ENCODE results near the gene IP6K3. TPM values are rescaled to one million over a fixed set of nuclear protein-coding genes. Genes with fewer than 3 reads are reported as not detected.

Gene IP6K3
- total RNA-seq, 1 donor from 2014 or later, result not detected

DNA sequence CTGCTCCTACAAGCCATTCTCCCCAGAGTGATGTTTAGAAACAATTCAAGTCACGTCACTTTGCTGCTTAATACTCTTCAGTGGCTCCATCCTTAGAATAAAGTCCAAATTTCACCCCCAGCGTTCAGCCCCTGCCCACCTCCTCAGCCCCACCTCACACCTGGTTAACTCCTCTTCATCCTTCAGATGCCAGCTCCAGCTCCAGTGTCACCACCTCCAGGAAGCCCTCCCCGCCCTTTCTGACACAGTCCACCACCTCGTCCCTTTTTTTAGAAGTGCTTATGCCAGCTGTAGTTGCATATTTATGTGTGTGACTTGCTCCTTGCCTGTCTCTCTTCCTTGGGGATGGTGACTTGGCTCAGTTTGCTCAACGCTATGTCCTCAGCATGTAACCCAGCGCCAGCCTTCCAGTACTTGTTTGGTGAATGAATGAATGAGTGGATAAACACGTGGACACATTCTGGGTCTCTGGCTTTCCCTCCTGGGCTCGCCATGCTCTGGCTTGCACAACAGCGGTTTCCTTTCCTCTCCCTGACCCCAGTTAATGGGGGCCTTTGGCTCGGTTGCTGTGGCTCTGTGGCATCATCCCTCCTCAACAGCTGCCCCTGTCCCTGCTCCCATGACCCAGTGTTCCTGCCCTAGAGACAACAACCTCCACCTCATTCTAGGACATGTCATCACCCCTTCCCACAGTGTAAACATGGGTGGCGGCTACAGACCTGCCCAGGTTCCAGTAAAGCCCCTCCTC is 3.7 kb upstream of the IP6K3 start:
- no peak for DNase-seq

DNA sequence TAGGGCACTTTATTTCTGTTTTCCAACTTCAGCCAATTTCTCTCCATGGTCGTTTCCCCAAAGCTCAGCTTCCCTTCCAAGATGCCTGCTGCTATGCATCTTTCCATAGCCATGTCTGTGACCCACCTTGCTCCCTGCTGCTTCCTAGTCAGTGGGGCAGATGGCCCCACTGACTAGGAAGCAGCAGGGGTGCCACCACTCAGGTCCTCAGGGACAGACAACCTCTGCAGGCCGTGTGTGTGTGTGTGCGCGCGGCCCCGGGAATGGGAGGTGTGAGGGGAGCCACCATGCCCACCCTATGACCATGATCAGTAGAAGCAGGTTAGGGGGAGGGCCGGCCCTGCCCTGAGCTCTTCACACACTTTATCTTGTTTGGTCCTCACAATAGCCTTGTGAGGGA is 2.7 kb upstream of the IP6K3 start:
- Mint-ChIP-seq H3K9me3 (no peaks in the 10 kb centered on the region), H3K27ac (no peak overlapping the region), H3K4me1 (no peaks in the 10 kb centered on the region), H3K4me3 (no peak overlapping the region), H3K27me3 (peaks cover 10% of the 10 kb centered on the region), H3K36me3 (ENCODE audit: low read depth) (no peaks in the 10 kb centered on the region)
- TF ChIP-seq, protein P1, sequence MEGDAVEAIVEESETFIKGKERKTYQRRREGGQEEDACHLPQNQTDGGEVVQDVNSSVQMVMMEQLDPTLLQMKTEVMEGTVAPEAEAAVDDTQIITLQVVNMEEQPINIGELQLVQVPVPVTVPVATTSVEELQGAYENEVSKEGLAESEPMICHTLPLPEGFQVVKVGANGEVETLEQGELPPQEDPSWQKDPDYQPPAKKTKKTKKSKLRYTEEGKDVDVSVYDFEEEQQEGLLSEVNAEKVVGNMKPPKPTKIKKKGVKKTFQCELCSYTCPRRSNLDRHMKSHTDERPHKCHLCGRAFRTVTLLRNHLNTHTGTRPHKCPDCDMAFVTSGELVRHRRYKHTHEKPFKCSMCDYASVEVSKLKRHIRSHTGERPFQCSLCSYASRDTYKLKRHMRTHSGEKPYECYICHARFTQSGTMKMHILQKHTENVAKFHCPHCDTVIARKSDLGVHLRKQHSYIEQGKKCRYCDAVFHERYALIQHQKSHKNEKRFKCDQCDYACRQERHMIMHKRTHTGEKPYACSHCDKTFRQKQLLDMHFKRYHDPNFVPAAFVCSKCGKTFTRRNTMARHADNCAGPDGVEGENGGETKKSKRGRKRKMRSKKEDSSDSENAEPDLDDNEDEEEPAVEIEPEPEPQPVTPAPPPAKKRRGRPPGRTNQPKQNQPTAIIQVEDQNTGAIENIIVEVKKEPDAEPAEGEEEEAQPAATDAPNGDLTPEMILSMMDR (IDR thresholded peaks at IDR 0.05), result no peak
- ATAC-seq (ENCODE audit: low read depth) (no peak), DNase-seq (no peak)
- ChIA-PET CTCF (no interaction called here), POLR2A (interaction anchor here (1.2 kb wide), 1 partner anchor 38 kb away, joined by 4 read pairs; the partner anchor contains the start of gene UQCC2)
- intact Hi-C loops (cut with micrococcal nuclease), result no loop called here

More for the DNA sequence above, 3.7 kb upstream of the IP6K3 start:
- ChIA-PET POLR2A (interaction anchor here (1.2 kb wide), 1 partner anchor 39 kb away, joined by 4 read pairs; the partner anchor contains the start of gene UQCC2), CTCF (interaction anchor here (1.3 kb wide), 1 partner anchor 21 kb away, joined by 3 read pairs; no protein-coding TSS in a partner anchor)
- Mint-ChIP-seq H3K36me3 (ENCODE audit: low read depth) (no peaks in the 10 kb centered on the region), H3K4me3 (no peak overlapping the region), H3K27ac (no peak overlapping the region), H3K27me3 (peaks cover 9% of the 10 kb centered on the region), H3K9me3 (no peaks in the 10 kb centered on the region), H3K4me1 (peaks cover 7% of the 10 kb centered on the region)
- intact Hi-C loops (cut with micrococcal nuclease), result no loop called here
- TF ChIP-seq, protein P1 (IDR thresholded peaks at IDR 0.05), result no peak
- no peak for ATAC-seq (ENCODE audit: low read depth)

- Mint-ChIP-seq H3K27me3 (peaks cover 13% of the 10 kb centered on the region), H3K27ac (no peak overlapping the region), H3K4me3 (no peak overlapping the region), H3K4me1 (peaks cover 2% of the 10 kb centered on the region), H3K36me3 (ENCODE audit: low read depth) (no peaks in the 10 kb centered on the region), H3K9me3 (no peaks in the 10 kb centered on the region)
- TF ChIP-seq, protein P1 (IDR thresholded peaks at IDR 0.05), result no peak
- CTCF ChIA-PET, result no interaction called here
- POLR2A ChIA-PET, result no interaction called here
- intact Hi-C loops (cut with micrococcal nuclease), result no loop called here
- no peak for ATAC-seq (ENCODE audit: low read depth)
- DNase-seq, result no peak
These were observed 2.1 kb upstream of the IP6K3 start for GRCh38 chr6:33748841-33749240.

DNA sequence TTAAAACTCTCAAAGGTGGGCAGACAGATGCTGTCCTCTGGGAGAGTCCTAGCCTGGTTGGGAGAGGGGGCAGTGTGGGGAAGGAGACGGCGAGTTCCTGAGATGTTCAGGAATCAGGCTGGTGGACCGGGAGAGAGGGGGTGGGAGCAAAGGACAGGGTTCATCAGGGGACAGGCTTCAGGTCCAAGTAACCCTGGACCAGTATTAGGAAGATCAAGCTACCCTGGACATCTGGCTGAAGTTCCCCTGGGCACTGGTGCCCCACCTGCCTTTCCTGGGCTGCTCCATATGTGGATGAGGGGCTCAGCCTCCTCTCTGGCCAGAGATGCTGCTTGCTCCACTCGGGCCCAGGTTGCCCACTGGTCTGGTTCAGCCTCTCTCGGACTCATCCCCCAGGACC is 1.1 kb upstream of the IP6K3 start:
- ATAC-seq (ENCODE audit: low read depth), result no peak
- no peak for DNase-seq
- H3K36me3 Mint-ChIP-seq (ENCODE audit: low read depth), result no peaks in the 10 kb centered on the region
- H3K27me3 Mint-ChIP-seq, result peaks cover 14% of the 10 kb centered on the region
- no peak overlapping the region for H3K4me3 Mint-ChIP-seq
- intact Hi-C loops (cut with micrococcal nuclease), result no loop called here
- POLR2A ChIA-PET, result interaction anchor here (0.6 kb wide), 2 partner anchors 153 to 1271 kb away, joined by 4 read pairs; no protein-coding TSS in a partner anchor
- TF ChIP-seq, protein P1 (IDR thresholded peaks at IDR 0.05), result no peak
- no peak overlapping the region for H3K27ac Mint-ChIP-seq
- H3K9me3 Mint-ChIP-seq, result no peaks in the 10 kb centered on the region
- CTCF ChIA-PET, result no interaction called here
- H3K4me1 Mint-ChIP-seq, result peaks cover 2% of the 10 kb centered on the region

- H3K4me3 Mint-ChIP-seq, result no peak overlapping the region
- H3K36me3 Mint-ChIP-seq (ENCODE audit: low read depth), result no peaks in the 10 kb centered on the region
- peaks cover 2% of the 10 kb centered on the region for H3K4me1 Mint-ChIP-seq
- ATAC-seq (ENCODE audit: low read depth) (no peak), DNase-seq (no peak)
- peaks cover 20% of the 10 kb centered on the region for H3K27me3 Mint-ChIP-seq
- TF ChIP-seq, protein P1 (IDR thresholded peaks at IDR 0.05), result no peak
- intact Hi-C loops (cut with micrococcal nuclease), result no loop called here
- H3K27ac Mint-ChIP-seq, result no peak overlapping the region
- ChIA-PET CTCF (interaction anchor here (0.8 to 1.2 kb wide), 2 partner anchors 281 to 399 kb away, joined by 3 to 4 read pairs; no protein-coding TSS in a partner anchor), POLR2A (no interaction called here)
- H3K9me3 Mint-ChIP-seq, result no peaks in the 10 kb centered on the region
These were observed 587 bp downstream of the IP6K3 start for GRCh38 chr6:33746036-33746600.
